HS-5 (cell line): ENCODE measurements around the gene GAPDH.
"Not testable (repeated sequence)": the region's sequence is repeated elsewhere in the genome, so short reads cannot be mapped to it uniquely, and the experiment has no call there.

Source experiments
- DNase-seq: peaks from one replicate; pipeline ENCODE4 v3.0.0-alpha.2; 2012; ENCODE audit warnings: low read depth

GAPDH gene

DNA sequence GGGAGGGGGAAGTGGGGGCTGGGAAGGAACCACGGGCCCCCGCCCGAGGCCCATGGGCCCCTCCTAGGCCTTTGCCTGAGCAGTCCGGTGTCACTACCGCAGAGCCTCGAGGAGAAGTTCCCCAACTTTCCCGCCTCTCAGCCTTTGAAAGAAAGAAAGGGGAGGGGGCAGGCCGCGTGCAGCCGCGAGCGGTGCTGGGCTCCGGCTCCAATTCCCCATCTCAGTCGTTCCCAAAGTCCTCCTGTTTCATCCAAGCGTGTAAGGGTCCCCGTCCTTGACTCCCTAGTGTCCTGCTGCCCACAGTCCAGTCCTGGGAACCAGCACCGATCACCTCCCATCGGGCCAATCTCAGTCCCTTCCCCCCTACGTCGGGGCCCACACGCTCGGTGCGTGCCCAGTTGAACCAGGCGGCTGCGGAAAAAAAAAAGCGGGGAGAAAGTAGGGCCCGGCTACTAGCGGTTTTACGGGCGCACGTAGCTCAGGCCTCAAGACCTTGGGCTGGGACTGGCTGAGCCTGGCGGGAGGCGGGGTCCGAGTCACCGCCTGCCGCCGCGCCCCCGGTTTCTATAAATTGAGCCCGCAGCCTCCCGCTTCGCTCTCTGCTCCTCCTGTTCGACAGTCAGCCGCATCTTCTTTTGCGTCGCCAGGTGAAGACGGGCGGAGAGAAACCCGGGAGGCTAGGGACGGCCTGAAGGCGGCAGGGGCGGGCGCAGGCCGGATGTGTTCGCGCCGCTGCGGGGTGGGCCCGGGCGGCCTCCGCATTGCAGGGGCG, at the start of gene GAPDH:
Gene GAPDH, plus strand, starts transcription at position 595 of the 772 bp plus-strand sequence. CDS start 316 bp downstream, outside the sequence.
- DNase-seq: peak; percentile 93

DNA sequence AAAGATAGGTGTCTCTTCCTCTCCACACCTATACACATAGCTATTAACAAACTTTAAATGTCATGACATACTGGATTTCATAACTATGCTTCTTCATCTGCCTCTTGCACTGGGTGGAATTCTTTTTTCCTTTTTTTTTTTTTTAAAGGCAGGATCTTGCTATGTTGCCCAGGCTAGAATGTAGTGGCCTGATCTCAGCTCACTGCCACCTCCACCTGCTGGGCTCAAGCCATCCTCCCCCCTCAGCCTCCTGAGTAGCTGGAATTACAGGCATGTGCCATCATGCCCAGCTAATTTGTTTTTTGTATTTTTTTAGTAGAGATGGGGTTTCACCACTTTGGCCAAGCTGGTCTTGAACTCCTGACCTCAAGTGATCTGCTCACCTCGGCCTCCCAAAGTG, 46.1 kb upstream of the GAPDH start:
- DNase-seq: no peak

DNA sequence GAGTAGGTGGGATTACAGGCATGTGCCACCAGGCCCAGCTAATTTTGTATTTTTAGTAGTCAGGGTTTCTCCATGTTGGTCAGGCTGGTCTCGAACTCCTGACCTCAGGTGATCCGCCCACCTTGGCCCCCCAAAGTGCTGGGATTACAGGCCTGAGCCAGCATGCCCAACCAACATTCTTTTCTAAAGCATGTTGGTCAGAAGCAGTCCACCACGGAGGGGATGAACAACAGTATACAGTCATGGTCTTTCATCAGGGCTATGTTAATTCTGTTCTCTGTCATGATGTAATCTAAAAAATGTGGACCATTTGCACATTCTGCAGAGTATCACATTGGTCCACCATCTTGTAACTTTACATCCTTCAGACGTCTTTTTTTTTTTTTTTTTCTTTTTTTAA, 44.9 kb upstream of the GAPDH start:
- no peak for DNase-seq

DNA sequence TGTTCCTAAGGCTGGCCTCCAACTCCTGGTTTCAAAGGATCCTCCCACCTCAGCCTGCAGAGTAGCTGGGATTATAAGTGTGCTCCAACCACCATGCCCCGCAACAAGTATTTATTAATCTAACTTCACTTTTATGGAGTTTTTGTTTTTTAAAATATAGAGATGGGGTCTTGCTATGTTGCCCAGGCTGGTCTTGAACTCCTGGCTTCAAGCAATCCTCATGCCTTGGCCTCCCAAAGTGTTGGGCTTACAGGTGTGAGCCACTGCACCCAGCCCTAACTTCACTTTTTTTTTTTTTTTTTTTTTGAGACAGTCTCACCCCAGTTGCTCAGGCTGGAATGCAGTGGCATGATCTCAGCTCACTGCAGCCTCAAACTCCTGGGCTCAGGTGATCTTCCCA, 43.6 kb upstream of the GAPDH start:
- DNase-seq: not testable (repeated sequence)

DNA sequence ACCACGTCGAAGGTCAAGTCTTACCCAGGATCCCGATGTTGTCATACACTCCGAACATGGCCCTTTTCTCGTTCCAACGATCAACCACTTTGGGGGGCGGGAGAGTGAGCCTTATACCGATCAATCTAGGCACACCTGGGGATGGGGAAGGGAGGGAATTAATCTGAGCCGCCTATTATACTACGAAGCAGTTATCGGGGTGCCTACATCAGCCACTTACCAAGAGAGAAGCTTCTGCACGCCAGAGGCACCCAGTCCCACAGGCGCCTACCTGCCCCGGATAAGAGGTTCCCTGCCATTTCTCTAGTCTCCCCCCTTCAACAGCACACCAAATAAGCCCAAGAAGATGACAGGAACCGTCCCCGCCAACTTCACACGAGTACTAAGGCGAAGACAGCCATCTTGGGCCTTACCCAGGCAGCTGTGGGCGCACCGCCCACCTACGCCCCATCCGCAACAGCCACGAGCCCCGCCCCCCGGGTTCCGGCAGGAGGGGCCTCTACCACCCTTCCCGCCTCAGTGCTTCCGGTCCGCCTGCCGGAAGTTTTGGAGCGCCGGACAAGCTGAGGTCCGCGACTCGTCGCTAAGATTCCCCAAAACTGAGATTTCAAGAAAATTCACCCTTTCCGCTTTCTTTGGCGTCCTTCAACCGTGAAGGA, 41.4 kb upstream of the GAPDH start, which contains the start of gene MRPL51:
Gene MRPL51, minus strand, starts transcription at position 425 of the 659 bp plus-strand sequence. Its CDS starts 126 bp downstream, at position 299.
- peak; percentile 76 for DNase-seq

DNA sequence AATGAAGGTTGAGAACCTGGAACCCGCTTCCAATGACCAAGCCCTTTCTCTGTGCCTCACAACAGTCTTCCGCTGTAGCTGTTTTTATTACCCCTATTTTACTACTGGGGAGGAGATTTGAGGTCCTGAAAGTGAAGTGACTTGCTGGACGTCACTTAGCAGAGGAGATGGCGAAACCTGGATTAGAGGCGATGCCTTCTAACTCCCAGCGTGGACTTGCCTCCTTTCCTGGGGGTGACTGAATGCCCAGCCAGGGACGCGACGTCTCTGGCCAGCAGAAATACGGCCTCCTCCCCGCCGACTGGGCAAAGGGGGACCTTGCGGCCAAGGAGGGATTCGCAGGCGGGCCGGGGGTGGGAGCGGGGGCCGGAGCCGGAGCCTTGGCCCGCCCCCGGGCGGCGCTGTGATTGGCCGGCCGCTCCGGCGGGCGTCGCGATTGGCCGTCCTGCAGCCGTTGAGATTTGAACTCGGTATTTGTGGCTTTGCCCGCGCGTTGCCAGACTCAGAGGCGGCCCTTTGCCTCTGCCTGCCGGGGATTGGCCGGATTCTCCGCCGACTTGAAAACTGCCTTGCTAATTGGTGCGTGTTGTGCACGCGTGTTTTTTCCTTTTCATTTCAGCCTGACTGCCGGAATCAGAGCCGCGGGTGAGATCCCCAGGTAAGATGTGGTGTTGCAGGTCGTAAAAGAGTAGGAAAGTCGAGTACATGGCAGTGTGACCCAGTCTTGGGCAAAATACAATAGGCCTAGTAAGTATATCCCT, 40.6 kb upstream of the GAPDH start, which contains the start of gene NCAPD2:
Gene NCAPD2, plus strand, starts transcription at position 606 of the 761 bp plus-strand sequence. CDS start 997 bp downstream, outside the sequence.
- DNase-seq: peak; percentile 94

DNA sequence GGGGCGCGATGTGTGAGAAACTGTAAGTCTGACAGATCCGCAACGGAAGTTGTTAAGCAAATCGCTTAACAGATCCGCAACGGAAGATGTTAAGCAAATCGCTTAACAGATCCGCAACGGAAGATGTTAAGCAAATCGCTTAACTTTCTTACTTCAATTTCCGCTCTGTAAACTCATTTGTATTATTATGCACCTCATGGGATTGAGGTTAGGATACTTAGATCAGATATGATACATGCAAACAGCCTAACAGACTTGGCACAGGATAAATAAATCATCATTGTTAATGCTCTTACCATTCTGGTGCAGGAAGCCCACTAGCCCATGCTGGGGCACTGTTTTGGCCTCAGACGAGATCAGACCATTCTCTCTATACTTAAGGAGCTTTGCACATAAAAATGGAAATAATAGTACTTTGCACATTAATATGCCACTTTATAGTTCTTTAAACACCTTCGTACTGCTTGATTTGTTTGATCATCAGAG, 40.0 kb upstream of the GAPDH start:
- no peak for DNase-seq

DNA sequence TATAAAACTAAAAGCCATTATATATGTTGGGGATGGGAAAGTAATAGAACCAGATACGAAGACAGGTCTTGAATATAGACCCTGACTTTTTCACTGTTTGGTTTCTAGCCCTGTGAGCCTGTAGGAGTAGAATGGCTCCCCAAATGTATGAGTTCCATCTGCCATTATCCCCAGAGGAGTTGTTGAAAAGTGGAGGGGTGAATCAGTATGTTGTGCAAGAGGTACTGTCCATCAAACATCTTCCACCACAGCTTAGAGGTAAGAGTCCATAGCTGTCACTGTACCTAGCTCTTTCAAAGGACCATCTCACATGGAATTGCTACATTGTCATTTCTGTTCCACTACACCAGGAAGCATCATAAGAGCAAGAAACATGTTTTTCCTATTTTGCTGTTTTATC, 39.3 kb upstream of the GAPDH start:
- DNase-seq: no peak

DNA sequence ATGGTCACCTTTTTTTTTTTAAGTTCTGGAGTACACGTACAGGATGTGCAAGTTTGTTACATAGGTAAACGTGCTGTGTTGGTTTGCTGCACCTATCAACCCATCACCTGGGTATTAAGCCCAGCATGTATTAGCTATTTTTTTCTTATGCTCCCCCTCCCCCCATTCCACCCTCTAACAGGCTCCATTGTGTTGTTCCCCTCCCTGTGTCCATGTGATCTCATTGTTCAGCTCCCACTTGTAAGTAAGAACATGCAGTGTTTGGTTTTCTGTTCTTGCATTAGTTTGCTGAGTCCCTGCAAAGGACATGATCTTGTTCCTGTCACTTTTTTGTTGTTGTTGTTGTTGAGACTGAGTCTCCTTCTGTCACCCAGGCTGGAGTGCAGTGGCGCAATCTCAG, 37.0 kb upstream of the GAPDH start:
- not testable (repeated sequence) for DNase-seq

DNA sequence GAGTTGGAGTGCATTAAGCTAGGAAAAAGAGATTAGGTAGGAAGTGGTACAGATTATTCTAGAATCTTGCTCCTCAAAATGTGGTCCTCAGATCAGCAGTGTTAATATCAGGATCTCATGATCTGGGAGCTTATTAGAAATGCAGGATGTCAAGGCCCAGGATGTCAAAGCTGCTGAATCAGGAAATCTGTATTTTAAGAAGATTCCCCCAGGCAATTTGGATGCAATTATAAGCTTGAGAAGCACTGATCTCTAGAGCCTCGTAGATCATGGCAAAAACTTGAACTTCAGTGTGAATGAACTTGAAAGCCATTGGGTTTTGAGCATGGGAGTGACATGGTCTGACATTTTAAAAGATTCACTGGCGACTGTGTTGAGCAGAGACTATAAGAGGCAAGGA, 33.9 kb upstream of the GAPDH start:
- DNase-seq: no peak

DNA sequence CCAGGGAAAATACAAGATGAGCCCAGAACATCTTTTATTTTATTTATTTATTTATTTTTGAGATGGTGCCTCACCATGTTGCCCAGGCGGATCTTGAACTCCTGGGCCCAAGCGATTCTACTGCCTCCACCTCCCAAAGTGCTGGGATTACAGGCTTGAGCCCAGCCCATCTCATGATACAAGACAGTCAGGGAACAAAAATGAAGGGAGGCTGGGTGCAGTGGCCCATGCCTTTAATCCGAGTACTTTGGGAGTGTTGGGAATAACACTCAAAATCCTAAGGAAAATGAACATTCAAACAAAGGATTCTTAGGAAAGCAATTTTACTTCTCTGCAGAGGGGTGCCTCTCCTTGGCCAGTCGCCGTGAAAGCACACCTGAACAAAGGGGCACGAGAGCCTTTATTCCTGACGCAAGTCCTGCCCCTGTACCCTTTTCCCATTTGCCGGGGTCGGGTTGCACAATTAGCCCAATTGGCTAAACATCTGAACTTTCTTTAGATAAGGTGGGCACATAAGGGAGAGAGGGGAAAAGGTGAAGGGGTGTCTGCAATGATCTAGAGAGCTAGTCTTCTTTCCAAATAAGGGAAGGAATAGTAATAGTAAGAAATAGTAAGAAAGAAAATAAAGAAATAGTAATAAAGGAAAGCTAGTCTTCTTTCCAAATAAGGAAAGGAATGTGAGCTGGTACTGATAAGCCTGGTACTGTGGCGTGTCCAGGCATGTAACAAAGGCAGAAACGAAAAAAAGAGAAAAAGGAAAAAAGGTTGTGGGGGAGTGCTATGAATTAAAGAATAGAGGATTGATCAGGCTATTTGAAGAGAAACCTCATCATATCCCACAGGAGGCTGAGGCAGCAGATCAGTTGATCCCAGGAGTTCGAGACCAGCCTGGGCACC, 27.0 kb upstream of the GAPDH start:
- DNase-seq: no peak

DNA sequence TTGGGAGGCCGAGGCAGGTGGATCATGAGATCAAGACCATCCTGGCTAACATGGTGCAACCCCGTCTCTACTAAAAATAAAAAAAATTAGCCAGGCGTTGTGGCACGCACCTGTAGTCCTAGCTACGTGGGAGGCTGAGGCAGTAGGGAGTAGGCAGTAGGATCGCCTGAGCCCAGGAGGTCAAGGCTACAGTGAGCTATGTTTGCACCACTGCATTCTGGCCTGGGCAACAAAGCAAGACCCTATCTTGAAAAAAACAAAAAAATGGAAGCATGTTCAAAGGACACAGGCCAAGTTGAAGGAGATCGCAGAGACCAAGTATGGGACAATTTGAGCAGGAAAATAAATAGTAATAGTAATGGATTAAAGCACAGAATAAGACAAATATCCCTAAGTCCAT, 26.2 kb upstream of the GAPDH start:
- no peak for DNase-seq

DNA sequence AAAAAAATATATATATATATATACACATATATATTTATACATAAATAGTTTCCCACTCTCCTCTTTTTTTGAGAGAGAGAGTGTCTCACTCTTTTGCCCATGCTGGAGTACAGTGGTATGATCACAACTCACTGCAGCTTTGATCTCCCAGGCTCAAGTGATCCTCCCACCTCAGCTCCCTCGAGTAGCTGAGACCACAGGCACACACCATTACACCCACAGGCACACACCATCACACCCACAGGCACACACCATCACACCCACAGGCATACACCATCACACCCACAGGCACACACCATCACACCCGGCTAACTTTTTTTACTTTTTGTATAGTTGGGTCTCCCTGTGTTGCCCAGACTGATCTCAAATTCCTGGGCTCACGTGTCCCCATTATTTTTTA, 14.1 kb upstream of the GAPDH start:
- DNase-seq: no peak

DNA sequence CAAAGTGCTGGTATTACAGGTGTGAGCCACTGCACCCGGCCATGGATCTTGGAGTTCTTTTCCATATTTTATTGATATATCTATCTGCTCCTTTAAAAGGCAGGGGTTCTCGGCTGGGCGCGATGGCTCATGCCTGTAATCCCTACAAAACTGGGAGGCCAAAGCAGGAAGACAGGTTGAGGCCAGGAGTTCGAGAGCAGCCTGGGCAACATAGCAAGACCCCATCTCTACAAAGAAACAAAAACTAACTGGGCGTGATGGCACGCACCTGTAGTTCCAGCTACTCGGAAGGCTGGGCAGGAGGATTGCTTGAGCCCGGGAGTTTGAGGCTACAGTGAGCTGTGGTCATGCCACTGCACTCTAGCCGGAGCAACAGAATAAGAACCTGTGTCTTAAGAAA, 12.1 kb upstream of the GAPDH start:
- no peak for DNase-seq

DNA sequence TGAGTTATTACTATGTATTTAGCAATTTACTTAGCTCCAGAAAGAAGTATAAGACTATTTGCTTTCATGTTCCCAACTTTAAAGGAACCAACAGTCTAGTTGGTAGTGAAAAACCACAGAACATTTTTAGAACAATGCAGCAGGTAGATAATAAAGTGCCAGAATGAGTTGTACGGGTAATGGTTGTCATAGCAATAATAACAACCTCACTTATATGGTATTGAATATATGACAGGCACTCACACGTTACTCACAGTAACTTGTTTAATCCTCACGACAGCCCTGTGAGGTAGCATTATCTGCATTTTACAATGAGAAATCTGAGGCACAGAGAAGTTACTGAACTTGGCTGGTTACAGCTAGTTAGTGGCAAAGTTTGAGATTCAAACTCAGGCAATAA, 10.6 kb upstream of the GAPDH start:
- DNase-seq: no peak

DNA sequence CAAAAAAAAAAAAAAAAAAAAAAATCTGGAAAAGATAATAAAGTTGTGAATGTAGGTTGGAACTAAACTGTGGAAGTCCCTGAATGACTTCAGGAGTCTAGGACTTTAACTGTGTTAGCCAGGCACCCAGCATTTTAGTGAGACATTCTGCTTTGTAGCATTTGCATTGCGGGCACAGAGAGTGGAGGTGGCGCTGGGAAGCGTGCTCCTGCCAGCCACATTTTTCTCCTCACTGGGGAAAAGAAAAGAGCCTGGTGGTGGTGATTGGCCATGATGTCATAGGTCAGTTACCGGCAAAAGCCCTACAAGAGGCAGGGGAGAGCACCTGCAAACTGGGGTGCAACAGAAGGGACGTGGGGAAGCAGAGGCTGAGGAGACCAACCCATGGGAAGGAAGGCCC, 9.7 kb upstream of the GAPDH start:
- DNase-seq: no peak

DNA sequence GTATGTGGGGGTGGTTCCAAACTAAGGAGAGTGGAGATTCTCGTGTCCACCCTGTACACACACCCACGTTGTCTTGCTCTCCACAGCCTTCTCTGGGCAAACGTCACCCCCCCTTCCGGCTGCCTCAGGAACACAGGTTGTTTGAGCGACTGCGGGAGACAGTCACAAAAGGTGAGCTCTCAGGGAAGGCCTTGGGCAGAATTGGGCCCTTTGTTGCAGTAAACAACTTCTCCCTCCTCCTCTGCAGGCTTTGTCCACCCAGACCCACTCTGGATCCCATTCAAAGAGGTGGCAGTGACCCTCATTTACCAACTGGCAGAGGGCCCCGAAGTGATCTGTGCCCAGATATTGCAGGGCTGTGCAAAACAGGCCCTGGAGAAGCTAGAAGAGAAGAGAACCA, 8.1 kb upstream of the GAPDH start:
- no peak for DNase-seq

DNA sequence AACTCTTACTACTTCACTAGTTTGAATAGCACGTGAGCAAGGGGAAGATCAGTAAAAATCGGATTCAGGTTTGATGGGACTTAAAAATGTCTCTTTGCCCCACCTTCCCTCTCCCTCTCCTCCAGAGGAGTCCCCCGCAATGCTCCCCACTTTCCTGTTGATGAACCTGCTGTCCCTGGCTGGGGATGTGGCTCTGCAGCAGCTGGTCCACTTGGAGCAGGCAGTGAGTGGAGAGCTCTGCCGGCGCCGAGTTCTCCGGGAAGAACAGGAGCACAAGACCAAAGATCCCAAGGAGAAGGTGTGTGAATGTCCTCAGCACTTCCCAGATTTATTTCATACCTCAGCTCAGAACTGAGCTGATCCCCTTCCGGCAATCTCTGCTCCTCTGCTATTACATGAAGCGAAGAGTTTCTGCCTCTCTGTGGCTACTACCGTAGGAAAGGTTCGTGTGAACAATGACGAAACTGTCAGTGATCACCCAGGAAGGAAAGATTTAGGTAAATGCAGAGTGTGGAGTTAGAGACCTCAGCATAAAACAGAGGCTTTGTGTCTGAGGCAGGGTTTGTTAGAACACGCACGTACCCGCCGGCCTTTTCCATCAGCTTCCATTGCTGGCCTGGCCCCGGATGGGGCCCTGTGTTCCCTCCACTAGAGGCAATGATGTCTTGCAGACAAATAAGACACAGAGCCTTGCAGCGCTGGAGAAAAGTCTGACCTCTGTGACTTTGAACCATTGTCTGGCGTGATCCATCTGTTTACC, 7.4 kb upstream of the GAPDH start:
- no peak for DNase-seq

DNA sequence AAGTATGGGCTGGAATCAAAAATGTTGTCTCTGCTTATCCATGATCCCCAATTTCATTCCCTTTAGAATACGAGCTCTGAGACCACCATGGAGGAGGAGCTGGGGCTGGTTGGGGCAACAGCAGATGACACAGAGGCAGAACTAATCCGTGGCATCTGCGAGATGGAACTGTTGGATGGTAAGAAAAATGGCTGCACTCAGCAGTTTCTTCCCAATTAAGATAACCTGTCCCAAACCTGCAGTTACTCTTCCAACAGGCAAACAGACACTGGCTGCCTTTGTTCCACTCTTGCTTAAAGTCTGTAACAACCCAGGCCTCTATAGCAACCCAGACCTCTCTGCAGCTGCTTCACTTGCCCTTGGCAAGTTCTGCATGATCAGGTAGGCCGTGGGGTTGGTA, 6.6 kb upstream of the GAPDH start:
- no peak for DNase-seq

DNA sequence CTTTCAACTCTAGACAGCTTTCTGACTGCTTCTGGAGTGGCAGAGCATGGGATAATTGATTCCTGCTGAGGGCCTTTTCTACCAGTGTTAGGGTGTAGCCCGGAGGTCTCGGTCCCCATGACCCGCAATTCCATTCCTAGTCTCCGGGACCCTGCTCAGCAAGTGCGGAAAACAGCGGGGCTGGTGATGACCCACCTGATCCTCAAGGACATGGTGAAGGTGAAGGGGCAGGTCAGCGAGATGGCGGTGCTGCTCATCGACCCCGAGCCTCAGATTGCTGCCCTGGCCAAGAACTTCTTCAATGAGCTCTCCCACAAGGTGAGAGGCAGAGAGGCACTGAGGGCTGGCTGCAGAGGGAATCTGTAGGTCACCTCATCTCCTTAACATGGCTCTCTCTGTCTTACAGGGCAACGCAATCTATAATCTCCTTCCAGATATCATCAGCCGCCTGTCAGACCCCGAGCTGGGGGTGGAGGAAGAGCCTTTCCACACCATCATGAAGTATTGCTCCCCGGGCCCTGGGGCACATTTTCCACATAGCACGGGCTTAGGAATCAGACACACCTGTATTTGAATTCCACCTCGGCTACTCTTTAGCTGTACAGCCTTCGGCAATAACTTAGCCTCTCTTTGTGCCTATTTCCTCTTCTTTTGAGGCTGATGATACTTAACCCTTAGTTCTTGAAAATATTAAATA, 5.6 kb upstream of the GAPDH start:
- DNase-seq: no peak
